RWPE1 (cell line): ENCODE results near the gene LRRTM4.

Source experiments
- CTCF ChIA-PET: fragments of 350-600 bp; sonication (Branson Sonifier 250); formaldehyde crosslinking; extraction: SDS; loops from one replicate; lab custom pipeline; 2021; lab: Yijun Ruan, JAX
- POLR2A ChIA-PET: fragments of 400-600 bp; formaldehyde crosslinking; extraction: SDS; loops from one replicate; lab custom pipeline; 2020; ENCODE audit warnings: antibody characterized with exemption; ENCODE audit not compliant: low non-redundant PET; lab: Yijun Ruan, JAX
- DNase-seq: peaks from one replicate; pipeline ENCODE4 v3.0.0; 2012; ENCODE audit warnings: low spot score
- H3K27ac ChIP-seq: fragments of 450-650 bp; 2 replicates; pipeline ENCODE4 v1.5.1; 2017
- TF ChIP-seq, protein P1 (sequence below): fragments of 450-650 bp; conservative IDR thresholded peaks from 2 replicates; pipeline ENCODE4 v1.5.1; 2017; ENCODE audit warnings: low read depth, mild to moderate bottlenecking

The LRRTM4 gene

DNA sequence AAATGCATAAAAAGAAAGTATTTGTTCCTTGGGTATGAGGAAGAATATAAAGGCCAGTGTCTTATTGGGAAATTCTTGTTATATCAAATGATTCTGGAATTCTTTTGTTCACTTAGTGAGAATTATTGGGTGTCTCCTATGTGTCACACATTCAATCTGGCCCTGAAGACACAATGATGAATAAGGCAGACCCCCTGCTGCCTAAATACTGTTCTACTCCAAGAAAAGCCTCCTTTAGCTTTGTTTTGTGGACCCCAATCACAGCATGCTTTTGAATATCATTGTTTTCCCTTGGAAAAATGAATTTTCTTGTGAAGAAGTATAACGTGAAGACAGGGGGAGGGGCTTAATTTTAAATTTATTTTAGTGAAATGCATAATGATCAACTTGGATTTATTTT is 682.4 kb downstream of the LRRTM4 start:
- ChIA-PET POLR2A (no interaction called here), CTCF (interaction anchor here (0.6 to 0.7 kb wide), 2 partner anchors 1047 to 1209 kb away, joined by 3 to 4 read pairs; no protein-coding TSS in a partner anchor)
- no peak overlapping the region for H3K27ac ChIP-seq
- DNase-seq = no peak
- TF ChIP-seq, protein P1, sequence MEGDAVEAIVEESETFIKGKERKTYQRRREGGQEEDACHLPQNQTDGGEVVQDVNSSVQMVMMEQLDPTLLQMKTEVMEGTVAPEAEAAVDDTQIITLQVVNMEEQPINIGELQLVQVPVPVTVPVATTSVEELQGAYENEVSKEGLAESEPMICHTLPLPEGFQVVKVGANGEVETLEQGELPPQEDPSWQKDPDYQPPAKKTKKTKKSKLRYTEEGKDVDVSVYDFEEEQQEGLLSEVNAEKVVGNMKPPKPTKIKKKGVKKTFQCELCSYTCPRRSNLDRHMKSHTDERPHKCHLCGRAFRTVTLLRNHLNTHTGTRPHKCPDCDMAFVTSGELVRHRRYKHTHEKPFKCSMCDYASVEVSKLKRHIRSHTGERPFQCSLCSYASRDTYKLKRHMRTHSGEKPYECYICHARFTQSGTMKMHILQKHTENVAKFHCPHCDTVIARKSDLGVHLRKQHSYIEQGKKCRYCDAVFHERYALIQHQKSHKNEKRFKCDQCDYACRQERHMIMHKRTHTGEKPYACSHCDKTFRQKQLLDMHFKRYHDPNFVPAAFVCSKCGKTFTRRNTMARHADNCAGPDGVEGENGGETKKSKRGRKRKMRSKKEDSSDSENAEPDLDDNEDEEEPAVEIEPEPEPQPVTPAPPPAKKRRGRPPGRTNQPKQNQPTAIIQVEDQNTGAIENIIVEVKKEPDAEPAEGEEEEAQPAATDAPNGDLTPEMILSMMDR = no peak

DNA sequence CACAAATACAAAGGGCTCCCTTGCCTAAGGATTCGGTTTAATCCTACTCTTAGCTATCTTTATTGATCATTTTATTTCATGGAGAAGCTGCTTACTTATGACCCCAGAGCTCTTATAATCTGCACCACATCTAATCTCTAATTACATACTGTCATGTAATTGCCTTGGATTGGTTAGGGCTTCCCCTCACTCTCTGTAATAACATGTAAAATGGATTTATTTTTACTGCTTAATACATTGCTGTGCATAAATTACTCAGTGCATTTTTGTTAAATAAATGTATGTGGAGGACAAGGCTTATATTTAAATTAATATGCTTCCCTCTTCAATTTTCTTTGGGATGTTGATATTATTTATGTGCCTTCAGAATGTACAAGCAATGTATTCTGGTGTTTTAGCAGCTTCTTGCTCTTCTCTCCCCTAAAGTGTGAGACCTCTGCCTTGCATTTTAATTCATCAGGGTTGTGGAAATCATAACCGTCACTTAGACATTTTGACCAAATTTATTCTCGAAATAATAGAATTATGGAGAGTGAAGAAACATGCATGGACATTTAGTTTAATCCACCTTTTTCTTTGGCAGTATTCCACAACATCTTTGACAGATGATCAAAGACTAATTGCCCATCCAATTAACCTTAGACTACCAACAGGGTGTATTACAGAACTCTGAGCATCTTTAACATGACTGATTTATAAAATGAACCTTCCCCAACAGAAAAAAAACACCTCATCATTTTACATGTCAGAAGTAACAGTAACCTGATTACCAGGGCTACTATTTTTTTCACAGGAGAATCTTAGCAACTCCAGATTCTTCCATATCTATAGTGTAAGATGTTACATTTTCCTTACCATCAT is 692.6 kb downstream of the LRRTM4 start:
- CTCF ChIA-PET = no interaction called here
- POLR2A ChIA-PET = no interaction called here
- no peak overlapping the region for H3K27ac ChIP-seq
- DNase-seq = no peak
- TF ChIP-seq, protein P1 = no peak

DNA sequence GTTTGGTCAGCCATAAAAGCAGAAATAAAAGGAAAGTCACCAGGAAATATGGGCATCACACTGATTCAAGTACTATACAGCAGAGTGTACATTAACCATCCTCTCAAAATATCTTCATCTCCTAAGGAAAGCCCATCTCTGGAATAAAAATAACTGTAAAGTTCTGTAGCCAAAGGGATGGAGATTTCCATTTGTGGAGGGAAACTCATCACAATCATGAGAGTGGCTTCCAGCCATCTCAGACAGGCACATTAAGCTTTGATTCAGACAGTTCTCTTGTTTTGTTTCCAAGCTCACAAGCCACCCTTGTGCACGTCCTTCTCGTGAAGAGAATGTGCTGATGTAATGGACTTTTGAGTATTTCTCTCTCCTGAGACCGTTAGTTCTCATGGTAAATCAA is 695.5 kb downstream of the LRRTM4 start:
- ChIA-PET CTCF (no interaction called here), POLR2A (no interaction called here)
- no peak for DNase-seq
- TF ChIP-seq, protein P1 = no peak
- H3K27ac ChIP-seq = no peak overlapping the region

DNA sequence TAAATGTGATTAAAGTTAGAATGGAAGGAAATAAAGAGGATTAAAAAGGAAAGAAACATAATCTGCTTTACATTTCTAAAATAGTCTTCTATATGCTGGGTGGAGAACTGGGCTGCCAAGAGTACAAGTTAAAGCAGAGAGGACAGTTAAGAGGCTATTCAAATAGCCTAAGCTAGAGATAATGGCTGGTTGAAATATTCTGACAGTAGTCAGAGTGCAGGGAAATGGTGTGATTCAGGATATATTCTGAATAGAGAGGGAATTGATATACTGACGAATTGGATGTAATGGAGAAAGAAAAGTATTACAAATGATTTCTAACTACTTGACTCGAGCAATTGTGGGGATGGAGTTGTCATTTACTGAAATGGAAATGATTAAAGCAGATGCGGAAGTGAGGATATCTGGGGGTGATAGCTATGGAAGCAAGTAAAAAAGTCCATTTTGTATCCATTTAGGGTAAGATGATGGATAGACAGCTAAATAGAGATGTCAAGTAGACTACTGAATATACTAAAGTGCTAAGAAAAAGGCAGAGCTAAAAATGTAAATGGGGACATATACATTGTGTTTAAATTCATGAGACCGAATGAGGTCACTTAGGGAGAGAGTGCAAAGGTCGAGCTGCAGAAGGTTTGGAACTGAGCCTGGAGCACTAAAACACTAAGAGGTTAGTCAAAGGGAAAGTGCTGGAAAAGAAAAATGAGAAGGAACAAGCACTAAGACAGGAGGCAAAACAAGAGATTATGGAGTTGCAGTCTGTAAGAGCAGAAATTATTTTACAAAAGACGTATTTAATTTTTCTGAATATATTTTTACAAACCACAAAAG is 696.8 kb downstream of the LRRTM4 start:
- DNase-seq = no peak
- ChIA-PET POLR2A (no interaction called here), CTCF (interaction anchor here (0.7 kb wide), 1 partner anchor 581 kb away, joined by 3 read pairs; no protein-coding TSS in a partner anchor)
- TF ChIP-seq, protein P1 = no peak
- no peak overlapping the region for H3K27ac ChIP-seq

DNA sequence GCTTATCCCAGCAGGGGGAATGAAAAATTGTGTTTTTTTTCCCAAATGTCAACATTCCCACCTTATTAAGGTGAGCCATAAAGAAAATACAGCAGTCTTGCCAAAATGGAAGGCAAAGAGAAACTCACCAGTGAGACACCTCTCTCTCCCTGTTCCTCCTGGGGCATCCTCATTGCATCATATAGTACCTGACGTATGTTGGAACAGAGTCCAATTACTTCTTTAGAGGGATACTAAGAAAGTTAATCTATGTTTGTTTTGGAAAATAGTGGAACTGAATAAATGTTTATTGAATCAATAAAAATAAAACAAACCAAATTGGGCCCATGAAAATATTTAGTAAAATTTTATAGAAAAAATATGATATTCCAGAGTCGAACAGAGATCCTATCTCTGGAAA is 700.4 kb downstream of the LRRTM4 start:
- TF ChIP-seq, protein P1 = no peak
- POLR2A ChIA-PET = no interaction called here
- CTCF ChIA-PET = interaction anchor here (0.7 kb wide), 1 partner anchor 79 kb away, joined by 6 read pairs; no protein-coding TSS in a partner anchor
- no peak for DNase-seq
- H3K27ac ChIP-seq = no peak overlapping the region

DNA sequence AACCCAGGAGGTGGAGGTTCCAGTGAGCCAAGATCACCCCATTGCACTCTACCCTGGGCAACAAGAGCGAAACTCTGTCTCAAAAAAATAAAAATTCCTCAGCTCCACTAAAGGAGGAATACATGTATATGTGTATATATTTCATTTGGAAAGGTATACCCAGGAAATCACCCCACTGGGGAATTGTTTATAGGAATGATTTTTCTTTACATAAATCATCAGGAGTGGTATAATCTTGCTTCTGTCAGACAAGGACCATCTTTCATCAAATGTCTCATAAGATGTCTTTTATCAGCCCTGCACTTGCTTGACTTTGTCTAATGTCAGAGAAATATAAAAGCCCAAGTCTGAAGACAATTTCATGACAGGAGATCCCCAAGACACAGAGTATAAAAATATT is 709.1 kb downstream of the LRRTM4 start:
- ChIA-PET CTCF (no interaction called here), POLR2A (no interaction called here)
- no peak for DNase-seq
- no peak overlapping the region for H3K27ac ChIP-seq
- TF ChIP-seq, protein P1 = no peak
